ENCODE data around the gene IQCB1. TPM values are rescaled to one million over a fixed set of nuclear protein-coding genes. Genes with fewer than 3 reads are reported as not detected.

The IQCB1 gene
- total RNA-seq, 1 donor: 18.1 TPM

GRCh38 chr3:121817753-121818152, 17.1 kb downstream of the IQCB1 start:
- no peak for DNase-seq (ENCODE audit: low read depth)
- no peak overlapping the region for H3K4me3 ChIP-seq (ENCODE audit: low read depth, low read length)
- TF ChIP-seq CTCF (IDR thresholded peaks at IDR 0.05; ENCODE audit: insufficient read depth, low read depth, low read length): no peak

- DNase-seq (ENCODE audit: low read depth): no peak
- TF ChIP-seq CTCF (IDR thresholded peaks at IDR 0.05; ENCODE audit: insufficient read depth, low read depth, low read length): no peak
- H3K4me3 ChIP-seq (ENCODE audit: low read depth, low read length): no peak overlapping the region
These were observed 25.6 kb downstream of the IQCB1 start for GRCh38 chr3:121809249-121809648.

DNA sequence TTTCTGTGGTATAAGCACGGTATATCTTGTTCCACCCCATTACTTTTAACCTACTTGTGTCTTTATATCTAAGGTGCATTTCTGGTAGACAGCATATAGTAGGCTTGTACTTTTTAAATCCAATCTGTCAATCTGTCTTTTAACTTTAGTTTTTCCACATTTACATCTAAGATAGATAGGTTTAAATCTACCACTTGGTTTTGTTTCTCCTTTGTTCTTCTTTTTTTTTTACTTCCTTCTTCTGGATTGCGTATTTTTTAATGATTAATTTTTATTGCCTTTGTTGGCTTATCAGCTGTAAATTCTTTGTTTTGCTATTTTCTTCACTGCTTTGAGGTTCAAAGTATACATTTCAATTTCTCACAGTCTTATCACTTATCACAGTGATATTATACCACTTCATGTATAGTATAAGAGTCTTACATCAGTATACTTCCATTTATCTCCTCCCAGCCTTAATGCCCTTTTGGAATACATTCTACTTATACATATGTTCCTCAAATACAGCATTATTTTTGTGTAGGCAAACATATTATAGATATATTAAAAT, 31.0 kb downstream of the IQCB1 start:
- H3K4me3 ChIP-seq (ENCODE audit: low read depth, low read length): no peak overlapping the region
- no peak for TF ChIP-seq CTCF (IDR thresholded peaks at IDR 0.05; ENCODE audit: insufficient read depth, low read depth, low read length)

DNA sequence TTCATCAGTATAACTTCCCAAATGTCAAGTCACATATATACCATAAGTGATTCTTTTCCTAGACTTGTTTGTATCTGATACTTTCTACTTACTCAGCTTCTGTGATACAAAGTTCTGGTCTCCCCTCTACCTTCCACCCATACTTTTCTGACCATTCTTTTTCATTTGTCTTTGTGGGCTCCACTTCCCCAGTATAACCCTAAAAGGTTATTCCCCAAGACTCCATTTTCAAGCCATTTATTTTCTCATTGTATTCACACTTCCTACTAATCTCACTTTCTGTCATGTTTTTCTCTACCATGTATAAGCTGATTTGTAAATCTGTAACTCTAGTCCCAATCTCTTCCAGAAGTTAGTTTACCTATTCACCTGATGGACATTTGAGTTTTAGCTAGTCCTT, 34.0 kb downstream of the IQCB1 start:
- no peak for DNase-seq (ENCODE audit: low read depth)
- no peak overlapping the region for H3K4me3 ChIP-seq (ENCODE audit: low read depth, low read length)
- TF ChIP-seq CTCF (IDR thresholded peaks at IDR 0.05; ENCODE audit: insufficient read depth, low read depth, low read length): no peak

More for the DNA sequence above, 31.0 kb downstream of the IQCB1 start:
- DNase-seq (ENCODE audit: low read depth): no peak

DNA sequence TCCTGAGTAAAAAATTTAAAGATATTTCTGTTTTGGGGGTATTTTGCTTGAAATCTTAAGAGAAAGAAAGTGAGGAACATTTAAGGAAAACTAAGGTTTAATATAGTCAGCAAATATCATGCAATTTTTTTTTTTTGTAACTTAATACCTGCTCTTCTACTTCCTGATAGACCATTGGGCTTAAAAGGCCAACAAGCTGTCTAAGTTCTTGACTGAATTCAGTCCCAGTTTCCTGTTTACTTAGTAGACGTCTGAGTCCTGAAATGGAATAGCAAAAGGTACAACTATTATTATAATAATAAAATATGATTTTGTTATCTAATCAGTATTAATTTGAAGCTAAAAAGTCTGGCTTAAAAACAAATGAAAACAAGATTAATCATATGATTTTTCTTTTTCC, 37.9 kb downstream of the IQCB1 start:
- no peak for TF ChIP-seq CTCF (IDR thresholded peaks at IDR 0.05; ENCODE audit: insufficient read depth, low read depth, low read length)
- DNase-seq (ENCODE audit: low read depth): no peak
- H3K4me3 ChIP-seq (ENCODE audit: low read depth, low read length): no peak overlapping the region

GRCh38 chr3:121794264-121794983, 40.4 kb downstream of the IQCB1 start:
- no peak for DNase-seq (ENCODE audit: low read depth)
- no peak overlapping the region for H3K4me3 ChIP-seq (ENCODE audit: low read depth, low read length)
- no peak for TF ChIP-seq CTCF (IDR thresholded peaks at IDR 0.05; ENCODE audit: insufficient read depth, low read depth, low read length)

Measured in fibroblast of villous mesenchyme (primary cell).